Measurements from ENCODE around the gene PPP1R12B.
"Not testable (repeated sequence)": the region's sequence is repeated elsewhere in the genome, so short reads cannot be mapped to it uniquely, and the experiment has no call there.

PPP1R12B gene

GRCh38 chr1:202406896-202407295 lies 58.4 kb downstream of the PPP1R12B start:
- not testable (repeated sequence) for DNase-seq

DNA sequence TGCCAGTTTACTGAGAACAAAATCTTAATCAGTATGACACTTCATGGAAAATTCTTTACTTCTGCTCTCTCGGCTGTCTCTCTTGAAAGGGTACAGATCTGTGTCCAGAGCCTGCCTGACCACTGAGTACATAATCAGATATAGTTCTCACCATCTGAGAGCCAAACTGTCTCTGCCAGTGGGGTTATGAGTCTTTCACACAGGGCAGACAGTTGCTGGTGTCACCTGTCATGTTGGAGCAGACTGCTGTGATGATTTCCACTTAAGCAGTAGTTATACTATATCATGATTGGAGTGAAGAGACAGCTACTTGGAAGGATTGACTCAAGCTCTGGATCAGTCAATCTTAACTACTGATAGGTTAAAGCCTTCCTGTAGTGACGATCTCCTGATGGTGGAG lies 58.9 kb downstream of the PPP1R12B start:
- DNase-seq: not testable (repeated sequence)

- DNase-seq: not testable (repeated sequence)
Observed at GRCh38 chr1:202410251-202410650, 61.8 kb downstream of the PPP1R12B start.

DNA sequence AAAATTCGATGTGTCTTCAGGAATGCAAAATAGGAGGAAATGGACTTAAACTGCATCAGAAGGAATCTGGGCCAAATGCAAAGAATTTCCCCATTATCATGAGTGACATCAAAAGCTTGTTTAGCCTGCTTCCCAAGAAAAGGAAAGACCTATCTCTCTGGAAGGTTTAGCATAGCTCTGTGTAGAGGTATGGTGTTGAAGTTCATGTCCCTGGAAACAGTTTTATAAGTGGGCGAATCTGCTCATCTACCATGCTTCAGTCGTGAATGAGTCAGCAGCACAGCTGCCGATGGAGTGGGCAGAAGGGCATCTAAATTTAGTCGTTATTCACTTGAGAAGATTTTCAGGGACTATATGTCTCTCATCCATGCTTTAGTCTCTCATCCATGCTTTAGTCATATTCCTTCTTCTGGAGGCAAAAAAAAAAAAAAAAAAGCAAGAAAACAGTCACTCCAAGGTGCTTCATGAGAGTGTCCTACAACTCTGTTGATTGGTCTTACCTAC lies 62.4 kb downstream of the PPP1R12B start:
- DNase-seq: not testable (repeated sequence)

DNA sequence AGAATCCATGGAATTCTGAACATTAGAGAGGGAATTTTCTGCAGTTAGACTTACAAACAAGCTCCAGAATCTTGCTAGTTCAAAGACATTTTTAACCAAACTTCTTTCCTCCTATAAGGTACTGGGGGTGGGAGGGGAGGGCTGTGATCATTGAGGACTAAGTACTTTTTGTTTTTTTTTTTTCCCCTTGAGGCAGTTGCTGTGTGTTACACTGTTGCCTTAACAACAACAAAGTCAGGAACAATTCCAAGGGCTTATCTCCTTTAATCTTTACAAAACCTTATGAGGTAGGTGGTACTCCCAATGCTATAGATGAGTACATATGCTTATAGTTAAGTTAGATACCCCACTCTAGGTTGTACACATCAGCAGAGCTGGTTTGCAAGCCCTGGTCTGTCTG lies 62.9 kb downstream of the PPP1R12B start:
- DNase-seq: no peak

GRCh38 chr1:202412421-202412820 lies 63.9 kb downstream of the PPP1R12B start:
- not testable (repeated sequence) for DNase-seq

DNA sequence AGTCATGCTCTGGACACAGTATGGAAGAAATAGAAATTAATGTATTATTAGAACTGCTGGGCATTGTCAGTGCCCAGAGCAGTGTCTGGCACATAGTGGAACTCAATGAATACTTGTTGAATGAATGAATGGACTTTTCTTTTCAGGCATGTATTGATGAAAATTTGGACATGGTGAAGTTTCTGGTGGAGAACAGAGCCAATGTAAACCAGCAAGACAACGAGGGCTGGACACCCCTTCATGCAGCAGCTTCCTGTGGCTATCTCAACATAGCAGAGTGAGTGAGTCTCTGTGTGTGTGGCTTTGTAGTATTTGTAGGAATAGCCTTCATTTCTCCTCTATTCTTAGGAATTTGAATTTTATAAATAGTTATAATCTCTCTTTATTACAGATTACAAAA lies 68.1 kb downstream of the PPP1R12B start:
- DNase-seq: no peak

- DNase-seq: not testable (repeated sequence)
Observed at GRCh38 chr1:202417141-202417540, 68.6 kb downstream of the PPP1R12B start.

- DNase-seq: not testable (repeated sequence)
Observed at GRCh38 chr1:202417762-202418201, 69.3 kb downstream of the PPP1R12B start.

DNA sequence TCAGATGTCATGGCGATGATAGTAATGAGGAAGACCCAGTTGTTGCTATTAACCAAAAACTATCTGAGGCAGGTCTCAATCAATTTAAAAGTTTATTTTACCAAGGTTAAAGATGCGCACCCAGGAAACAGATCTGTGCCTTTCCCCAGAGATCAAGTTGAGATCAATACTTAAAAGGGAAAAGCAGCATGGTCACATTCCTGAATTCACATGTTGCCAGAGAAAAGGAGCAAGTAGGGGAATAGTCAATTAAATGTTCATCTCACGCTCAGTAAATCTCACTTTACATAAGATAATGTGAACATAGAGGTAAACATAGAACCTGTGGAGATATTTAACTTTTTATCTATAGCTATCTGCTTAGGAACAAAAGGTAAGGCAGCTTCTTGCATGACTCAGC lies 71.2 kb downstream of the PPP1R12B start:
- not testable (repeated sequence) for DNase-seq

DNA sequence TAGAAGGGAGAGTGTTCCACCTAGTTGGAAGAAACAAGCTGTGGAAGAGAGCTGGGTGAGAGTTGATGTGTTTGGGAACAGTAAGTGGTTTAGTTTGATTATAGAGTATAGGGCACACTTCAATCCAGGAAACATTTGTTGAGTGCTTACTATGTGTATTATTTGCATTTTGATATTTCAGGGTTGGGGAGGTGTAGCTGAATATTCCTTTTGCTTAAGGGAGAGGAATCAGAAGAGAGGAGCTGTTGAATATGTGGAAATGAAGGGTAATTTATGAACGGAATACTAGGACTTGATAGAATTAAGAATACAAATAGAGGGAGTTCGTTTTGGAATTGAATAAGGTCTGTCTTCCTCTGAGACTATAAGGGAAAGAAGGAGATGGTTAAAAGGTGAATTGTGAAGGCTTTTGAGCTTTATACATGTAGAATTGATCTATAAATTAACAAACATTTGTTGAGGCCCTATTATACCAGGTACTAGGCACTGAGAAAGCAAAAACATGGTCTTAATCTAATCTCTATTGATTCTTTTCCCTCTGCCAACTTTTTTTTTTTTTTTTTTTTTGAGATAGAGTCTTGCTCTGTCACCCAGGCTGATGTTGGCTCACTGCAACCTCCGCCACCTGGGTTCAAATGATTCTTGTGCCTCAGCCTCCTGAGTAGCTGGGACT lies 72.1 kb downstream of the PPP1R12B start:
- not testable (repeated sequence) for DNase-seq

DNA sequence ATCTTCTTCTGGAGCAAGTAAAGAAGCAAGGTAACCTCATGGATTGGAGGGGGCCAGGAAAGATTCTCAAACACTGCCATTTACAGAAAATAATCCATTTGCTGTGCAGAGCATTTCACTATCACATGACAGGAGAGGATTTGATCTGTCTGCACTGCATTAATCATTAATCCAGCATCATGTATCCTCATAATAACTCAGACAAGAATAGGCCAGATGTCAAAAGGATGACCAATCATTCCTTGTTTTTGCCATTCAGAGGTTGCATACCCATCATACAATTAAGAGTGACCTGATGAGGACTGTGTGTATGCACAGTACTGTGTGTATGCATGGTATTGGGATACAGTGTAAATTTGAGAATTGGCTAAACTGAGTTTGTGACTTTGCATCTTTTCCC lies 74.2 kb downstream of the PPP1R12B start:
- not testable (repeated sequence) for DNase-seq

GRCh38 chr1:202424260-202424659 lies 75.8 kb downstream of the PPP1R12B start:
- not testable (repeated sequence) for DNase-seq

DNA sequence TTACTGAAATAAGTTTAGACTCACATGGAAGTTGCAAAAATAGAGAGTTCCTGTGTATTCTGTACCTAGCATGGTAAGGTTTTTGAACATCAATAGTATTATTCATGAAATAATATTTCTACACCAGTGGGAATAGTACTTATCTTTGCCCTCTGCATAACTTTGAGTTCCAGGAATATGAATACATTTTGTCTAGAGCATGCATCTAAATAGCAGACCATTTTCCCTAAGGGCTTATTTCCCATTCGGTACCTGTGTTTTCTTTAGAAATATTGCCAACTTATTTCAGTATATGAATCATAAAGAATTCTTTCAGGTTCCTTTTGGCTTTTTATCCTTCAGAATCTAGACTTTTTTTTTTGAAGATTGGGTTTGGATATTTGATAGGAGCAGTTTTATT lies 81.6 kb downstream of the PPP1R12B start:
- not testable (repeated sequence) for DNase-seq

- not testable (repeated sequence) for DNase-seq
Observed at GRCh38 chr1:202432338-202432737, 83.8 kb downstream of the PPP1R12B start.

DNA sequence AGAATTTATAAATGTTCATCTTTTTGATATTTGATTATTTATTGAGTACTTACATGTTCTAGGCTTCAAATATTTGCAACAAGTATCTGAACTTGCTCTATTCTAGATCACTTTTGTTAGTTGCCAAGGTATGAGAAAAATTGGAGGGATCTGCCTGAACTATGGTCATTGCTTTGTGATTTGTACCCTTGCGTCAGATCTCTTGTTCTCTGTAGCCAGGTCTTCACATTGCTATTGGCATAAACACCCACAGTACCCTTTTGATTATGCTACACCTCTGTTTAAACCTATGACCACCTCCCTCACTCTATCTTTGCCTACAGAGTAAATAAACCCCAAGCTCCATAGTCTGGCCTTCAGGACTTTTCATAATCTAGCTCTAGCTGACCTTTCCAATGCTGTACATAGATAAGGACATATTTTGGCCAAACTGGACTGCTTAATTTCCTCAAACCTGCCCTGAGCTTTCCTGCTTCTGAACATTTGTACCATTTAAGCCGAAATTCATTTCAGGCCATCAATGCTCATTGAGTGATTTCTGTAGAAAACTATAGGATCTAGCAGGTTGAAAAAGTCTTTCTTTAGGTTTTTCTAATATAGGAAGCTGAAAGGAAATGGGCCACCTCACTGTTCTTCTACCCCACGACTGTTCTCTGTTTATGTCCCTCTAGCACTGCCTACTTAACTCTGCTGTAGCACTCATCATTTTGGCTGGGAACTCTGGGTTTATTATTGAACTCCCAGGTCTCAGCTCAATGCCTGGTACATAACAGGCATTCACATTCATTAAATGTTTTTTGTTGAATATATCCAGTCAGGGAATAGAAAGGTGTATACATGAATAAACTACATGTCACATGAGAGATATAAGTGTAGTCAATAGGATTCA lies 84.9 kb downstream of the PPP1R12B start:
- DNase-seq: no peak

DNA sequence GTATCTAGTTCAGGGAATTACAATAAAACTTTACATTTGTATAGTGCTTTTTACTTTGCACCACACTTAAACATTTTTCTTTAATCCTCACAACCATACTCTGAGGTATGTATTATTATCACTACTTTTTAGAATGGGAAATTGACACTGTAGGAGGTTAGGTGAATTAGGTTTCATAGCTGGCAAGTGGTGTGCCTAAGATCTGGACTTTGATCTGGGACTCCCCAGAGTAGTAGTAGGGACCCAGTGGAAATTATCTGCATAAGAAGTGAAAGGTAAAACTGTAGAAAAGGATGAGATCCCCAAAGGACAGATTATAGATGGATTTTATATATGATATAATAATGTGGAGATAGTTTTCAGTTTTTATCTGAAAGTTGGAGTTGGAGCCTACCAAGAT lies 85.6 kb downstream of the PPP1R12B start:
- no peak for DNase-seq

DNA sequence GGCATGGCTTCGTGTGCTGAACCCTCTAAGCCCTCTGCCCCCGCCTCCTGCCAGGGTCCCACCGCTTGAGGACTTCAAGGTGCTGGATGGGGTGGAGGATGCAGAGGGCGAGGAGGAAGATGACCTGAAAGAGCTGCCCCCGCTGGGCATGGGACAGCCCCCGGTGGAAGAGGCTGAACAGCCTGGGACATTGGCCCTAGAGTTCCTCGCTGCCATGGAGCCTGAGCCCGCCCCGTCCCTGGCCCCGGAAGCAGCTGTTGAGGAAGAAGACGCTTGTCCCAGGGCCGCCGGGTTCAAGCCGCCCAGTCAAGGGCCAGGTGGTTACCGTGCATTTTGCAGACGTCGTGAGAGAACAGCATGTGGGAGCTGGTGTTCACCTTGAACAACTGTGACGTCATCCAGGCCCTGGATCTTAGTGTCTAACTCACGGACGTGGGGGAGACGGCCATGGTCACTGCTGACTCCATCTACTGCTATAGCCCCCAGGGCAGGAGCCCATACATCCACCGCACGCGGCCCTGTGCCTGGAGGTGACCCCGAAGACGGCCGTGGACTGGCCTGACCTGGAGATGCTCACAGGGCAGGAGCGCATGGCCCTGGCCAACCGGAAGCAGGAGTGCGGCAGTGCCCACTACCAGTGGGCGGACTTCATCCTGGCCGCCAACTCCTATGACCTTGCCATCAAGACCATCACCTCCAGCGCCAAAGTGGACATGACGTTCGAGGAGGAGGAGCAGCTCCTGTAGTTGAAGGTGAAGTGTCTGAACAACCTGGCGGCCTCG lies 90.1 kb downstream of the PPP1R12B start:
- DNase-seq: no peak

GRCh38 chr1:202439308-202439707 lies 90.8 kb downstream of the PPP1R12B start:
- no peak for DNase-seq

DNA sequence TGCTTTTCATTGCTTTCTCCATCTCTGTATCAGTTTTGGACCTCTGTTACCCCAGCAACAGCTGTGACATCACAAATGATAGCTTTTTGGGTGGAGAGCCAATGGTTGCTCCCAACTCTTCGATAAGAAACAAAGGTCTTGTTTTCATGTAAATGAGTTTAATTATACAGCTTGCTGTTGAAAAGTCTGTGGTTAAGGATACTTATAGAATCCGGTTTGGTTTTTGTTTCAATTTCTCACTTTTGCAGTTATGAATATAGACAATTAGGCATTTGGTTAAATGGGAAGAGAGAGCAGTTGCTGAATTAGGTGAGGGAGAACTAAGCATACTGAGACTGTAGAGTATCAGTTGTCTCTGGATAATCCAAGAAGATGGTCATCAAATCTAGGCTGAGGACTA lies 99.6 kb downstream of the PPP1R12B start:
- not testable (repeated sequence) for DNase-seq

DNA sequence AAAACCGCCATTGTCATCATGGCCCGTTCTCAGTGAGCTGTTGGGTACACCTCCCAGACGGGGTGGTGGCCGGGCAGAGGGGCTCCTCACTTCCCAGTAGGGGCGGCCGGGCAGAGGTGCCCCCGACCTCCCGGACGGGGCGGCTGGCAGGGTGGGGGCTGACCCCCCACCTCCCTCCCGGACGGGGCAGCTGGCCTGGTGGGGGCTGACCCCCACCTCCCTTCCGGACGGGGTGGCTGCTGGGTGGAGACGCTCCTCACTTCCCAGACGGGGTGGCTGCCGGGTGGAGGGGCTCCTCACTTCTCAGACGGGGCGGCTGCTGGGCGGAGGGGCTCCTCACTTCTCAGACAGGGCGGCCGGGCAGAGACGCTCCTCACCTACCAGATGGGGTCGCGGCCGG lies 103.1 kb downstream of the PPP1R12B start:
- not testable (repeated sequence) for DNase-seq

- no peak for DNase-seq
Observed at GRCh38 chr1:202452508-202452907, 104.0 kb downstream of the PPP1R12B start.
